GM23338 (cell line): ENCODE data around the gene MAPK7. TPM values are rescaled to one million over a fixed set of nuclear protein-coding genes. Genes with fewer than 3 reads are reported as not detected.

Experiments used
- ATAC-seq: fragments of 200-7000 bp; cut with Tn5 transposase; 3 replicates; pipeline ENCODE4 v1.9.1; 2020
- DNase-seq: peaks from one replicate; pipeline ENCODE4 v3.0.0-alpha.2; 2015; ENCODE audit warnings: low spot score
- H2AFZ ChIP-seq: fragments of 200-600 bp; sonication (generic); 2 replicates; pipeline ENCODE4 v1.8.0; 2016; ENCODE audit warnings: antibody characterized with exemption, mild to moderate bottlenecking, moderate library complexity
- H3F3A ChIP-seq: fragments of 200-600 bp; sonication (generic); replicated peaks from 2 replicates; pipeline ENCODE4 v1.8.0; 2017; ENCODE audit warnings: antibody characterized with exemption, mixed run types, low read depth
- H3K27ac ChIP-seq: fragments of 200-600 bp; sonication (generic); 2 replicates; pipeline ENCODE4 v1.6.1; 2016; ENCODE audit warnings: low read depth
- H3K27me3 ChIP-seq: fragments of 200-600 bp; sonication (generic); 2 replicates; pipeline ENCODE4 v1.8.0; 2016; ENCODE audit warnings: mild to moderate bottlenecking, mixed run types, moderate library complexity; ENCODE audit not compliant: insufficient read depth
- H3K36me3 ChIP-seq: fragments of 200-600 bp; sonication (generic); 2 replicates; pipeline ENCODE4 v1.8.0; 2016; ENCODE audit warnings: mild to moderate bottlenecking; ENCODE audit not compliant: insufficient read depth
- H3K4me1 ChIP-seq: fragments of 200-600 bp; sonication (generic); 2 replicates; pipeline ENCODE4 v1.8.0; 2016; ENCODE audit warnings: mild to moderate bottlenecking, moderate library complexity; ENCODE audit not compliant: insufficient read depth
- H3K4me2 ChIP-seq: fragments of 200-600 bp; sonication (generic); 2 replicates; pipeline ENCODE4 v1.7.1; 2017; ENCODE audit warnings: mixed run types
- H3K4me3 ChIP-seq: fragments of 200-600 bp; sonication (generic); 2 replicates; pipeline ENCODE4 v1.6.1; 2016; ENCODE audit warnings: mixed run types
- H3K79me2 ChIP-seq: fragments of 200-600 bp; sonication (generic); replicated peaks from 2 replicates; pipeline ENCODE4 v1.8.0; 2017; ENCODE audit warnings: mild to moderate bottlenecking; ENCODE audit not compliant: insufficient read depth
- H3K9me2 ChIP-seq: fragments of 200-600 bp; sonication (generic); 2 replicates; pipeline ENCODE4 v1.8.0; 2017; ENCODE audit not compliant: insufficient read depth
- H4K20me1 ChIP-seq: fragments of 200-600 bp; sonication (generic); replicated peaks from 2 replicates; pipeline ENCODE4 v1.8.0; 2017; ENCODE audit warnings: mild to moderate bottlenecking; ENCODE audit not compliant: insufficient read depth
- H3K27ac Mint-ChIP-seq: 2 replicates; pipeline ENCODE4 v1.8.0; 2020; ENCODE audit warnings: inconsistent platforms, mild to moderate bottlenecking, moderate library complexity, mixed read lengths
- H3K27me3 Mint-ChIP-seq: 3 replicates; pipeline ENCODE4 v1.8.0; 2022; ENCODE audit warnings: low read depth, mild to moderate bottlenecking, moderate library complexity, mixed read lengths, inconsistent platforms; ENCODE audit not compliant: insufficient read depth, poor library complexity
- H3K36me3 Mint-ChIP-seq: 3 replicates; pipeline ENCODE4 v1.8.0; 2021; ENCODE audit warnings: low read depth, mild to moderate bottlenecking, inconsistent platforms, moderate library complexity, mixed read lengths
- H3K4me1 Mint-ChIP-seq: 3 replicates; pipeline ENCODE4 v1.8.0; 2020; ENCODE audit warnings: mild to moderate bottlenecking, inconsistent platforms, mixed read lengths
- H3K4me3 Mint-ChIP-seq: 3 replicates; pipeline ENCODE4 v1.8.0; 2021; ENCODE audit warnings: moderate library complexity, mild to moderate bottlenecking, inconsistent platforms, mixed read lengths
- H3K9me3 Mint-ChIP-seq: 3 replicates; pipeline ENCODE4 v1.8.0; 2020; ENCODE audit warnings: moderate library complexity, mild to moderate bottlenecking, inconsistent platforms, mixed read lengths
- CREB1 ChIP-seq: fragments of 250-450 bp; sonication (Bioruptor Pico); IDR thresholded peaks from 2 replicates; pipeline ENCODE4 v1.5.0; 2020; ENCODE audit warnings: low read depth, mild to moderate bottlenecking, moderate library complexity
- CTCF ChIP-seq, 2 experiments: fragments of 200-600 bp in 1 of 2; sonication (generic) in 1 of 2; conservative IDR thresholded peaks; 2 replicates each; pipeline versions ENCODE4 v1.5.1 to v1.6.1; 2016 to 2017; ENCODE audit warnings: antibody characterized with exemption in 2 of 2, low read depth in 2 of 2, mild to moderate bottlenecking in 2 of 2, moderate library complexity in 1 of 2
- EZH2phosphoT487 ChIP-seq: fragments of 200-600 bp; sonication (generic); IDR thresholded peaks from one replicate; pipeline ENCODE4 v1.8.1; 2018; ENCODE audit warnings: antibody characterized with exemption; ENCODE audit not compliant: unreplicated experiment
- JUNB ChIP-seq: IDR thresholded peaks from one replicate; pipeline ENCODE4 v1.6.1; 2016; ENCODE audit warnings: antibody characterized with exemption; ENCODE audit not compliant: unreplicated experiment
- POLR2AphosphoS5 ChIP-seq: IDR thresholded peaks from 2 replicates; pipeline ENCODE4 v1.6.1; 2016; ENCODE audit warnings: antibody characterized with exemption, low read depth
- REST ChIP-seq: IDR thresholded peaks from one replicate; pipeline ENCODE4 v1.6.1; 2018; ENCODE audit warnings: antibody characterized with exemption; ENCODE audit not compliant: unreplicated experiment
- ZNF331 ChIP-seq: fragments of 250-450 bp; sonication (Bioruptor Pico); IDR thresholded peaks from 2 replicates; pipeline ENCODE4 v1.5.0; 2020; ENCODE audit warnings: low read depth, mild to moderate bottlenecking, moderate library complexity
- polyA plus RNA-seq: library from polyadenylated mRNA; unstranded; fragments of >200 nt; fragmentation: Nextera tagmentation; extraction: Ambion mirVana; gene quantifications from 2 replicates; pipeline ENCODE4 v1.2.1, GENCODE V29; 2016
- total RNA-seq: library from RNA; depleted of rRNA; stranded (reverse); fragments of >200 nt; shearing (Covaris generic); gene quantifications from 2 replicates; pipeline ENCODE4 v1.2.3, GENCODE V29; 2014
- TF ChIP-seq, protein P1 (sequence below): IDR thresholded peaks from 2 replicates; pipeline ENCODE4 v1.6.1; 2016; ENCODE audit warnings: antibody characterized with exemption

MAPK7 gene
- total and polyA plus RNA-seq, 2 experiments from 2014 or later, result 15.5 to 53.1 TPM

- peaks cover 7% of the 10 kb centered on the region for H3K27me3 Mint-ChIP-seq
These were observed 40.1 kb downstream of the MAPK7 start for GRCh38 chr17:19418251-19418992.

DNA sequence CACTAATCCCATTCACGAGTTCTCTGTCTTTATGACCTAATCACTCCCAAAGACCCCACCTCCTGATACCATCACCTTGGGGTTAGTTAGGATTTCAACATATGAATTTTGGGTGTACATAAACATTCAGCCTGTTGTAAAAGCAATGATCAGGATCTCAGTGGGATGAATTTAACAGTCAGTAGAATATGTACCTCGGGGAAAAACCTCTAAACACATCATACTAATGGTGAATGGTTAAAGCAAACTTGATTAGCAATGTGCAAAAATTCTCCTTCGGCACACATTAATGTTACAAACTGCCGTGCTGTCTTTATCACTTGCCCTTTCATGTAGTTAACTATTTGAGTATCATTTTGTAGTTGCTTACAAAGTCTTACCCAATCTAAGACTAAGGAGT lies 42.9 kb downstream of the MAPK7 start:
- no peaks in the 10 kb centered on the region; the same call in 2 of the 3 replicates for H3K36me3 Mint-ChIP-seq
- ATAC-seq, result no peak

More at GRCh38 chr17:19418251-19418992, 40.1 kb downstream of the MAPK7 start:
- H2AFZ ChIP-seq, result no peak overlapping the region
- H3K4me3 ChIP-seq, result no peak overlapping the region
- no peaks in the 10 kb centered on the region for H3K36me3 ChIP-seq
- no peak overlapping the region for H3K27ac ChIP-seq
- no peaks in the 10 kb centered on the region for H4K20me1 ChIP-seq
- no peaks in the 10 kb centered on the region for H3K79me2 ChIP-seq
- no peaks in the 10 kb centered on the region for H3K9me3 Mint-ChIP-seq
- H3K4me2 ChIP-seq, result no peak overlapping the region
- H3K9me2 ChIP-seq, result 0 out of 2 replicates have a peak, but pooled peaks cover 3% of the 10 kb centered on the region
- TF ChIP-seq POLR2AphosphoS5, result no peak
- H3K27ac Mint-ChIP-seq, result no peak overlapping the region
- H3K4me1 ChIP-seq, result no peaks in the 10 kb centered on the region; the same call in 1 of the 2 replicates
- no peaks in the 10 kb centered on the region; the same call in 2 of the 3 replicates for H3K36me3 Mint-ChIP-seq
- H3K4me3 Mint-ChIP-seq, result no peak overlapping the region
- H3F3A ChIP-seq, result 0 out of 2 replicates have a peak, but pooled peaks cover 2% of the 10 kb centered on the region
- 0 out of 3 replicates have a peak, but pooled peaks have one; percentile 22 for ATAC-seq
- no peaks in the 10 kb centered on the region for H3K4me1 Mint-ChIP-seq
- no peak for DNase-seq
- no peaks in the 10 kb centered on the region for H3K27me3 ChIP-seq

GRCh38 chr17:19421926-19422325 lies 43.6 kb downstream of the MAPK7 start:
- Mint-ChIP-seq H3K27me3 (peaks cover 7% of the 10 kb centered on the region), H3K36me3 (no peaks in the 10 kb centered on the region; the same call in 2 of the 3 replicates), H3K4me1 (peaks cover 9% of the 10 kb centered on the region), H3K9me3 (no peaks in the 10 kb centered on the region; the same call in 2 of the 3 replicates), H3K4me3 (no peak overlapping the region), H3K27ac (no peak overlapping the region)
- Histone ChIP-seq H3K9me2 (0 out of 2 replicates have a peak, but pooled peaks cover 3% of the 10 kb centered on the region), H2AFZ (no peak overlapping the region), H3K27me3 (no peaks in the 10 kb centered on the region), H3K36me3 (no peaks in the 10 kb centered on the region), H3K27ac (no peak overlapping the region), H3F3A (0 out of 2 replicates have a peak, but pooled peaks cover 2% of the 10 kb centered on the region), H3K79me2 (no peaks in the 10 kb centered on the region), H3K4me2 (no peak overlapping the region), H3K4me1 (peaks cover 9% of the 10 kb centered on the region), H4K20me1 (no peaks in the 10 kb centered on the region), H3K4me3 (no peak overlapping the region)
- DNase-seq, result no peak
- no peak for ATAC-seq
- TF ChIP-seq JUNB, result no peak
- TF ChIP-seq CREB1, result no peak
- TF ChIP-seq, protein P1, sequence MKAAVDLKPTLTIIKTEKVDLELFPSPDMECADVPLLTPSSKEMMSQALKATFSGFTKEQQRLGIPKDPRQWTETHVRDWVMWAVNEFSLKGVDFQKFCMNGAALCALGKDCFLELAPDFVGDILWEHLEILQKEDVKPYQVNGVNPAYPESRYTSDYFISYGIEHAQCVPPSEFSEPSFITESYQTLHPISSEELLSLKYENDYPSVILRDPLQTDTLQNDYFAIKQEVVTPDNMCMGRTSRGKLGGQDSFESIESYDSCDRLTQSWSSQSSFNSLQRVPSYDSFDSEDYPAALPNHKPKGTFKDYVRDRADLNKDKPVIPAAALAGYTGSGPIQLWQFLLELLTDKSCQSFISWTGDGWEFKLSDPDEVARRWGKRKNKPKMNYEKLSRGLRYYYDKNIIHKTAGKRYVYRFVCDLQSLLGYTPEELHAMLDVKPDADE, result no peak
- no peak for TF ChIP-seq REST
- no peak for TF ChIP-seq POLR2AphosphoS5
- no peak for TF ChIP-seq EZH2phosphoT487

More for the DNA sequence above, 42.9 kb downstream of the MAPK7 start:
- Histone ChIP-seq H3K9me2 (0 out of 2 replicates have a peak, but pooled peaks cover 3% of the 10 kb centered on the region), H3K4me3 (no peak overlapping the region), H3K4me2 (no peak overlapping the region), H3K27ac (no peak overlapping the region), H3F3A (0 out of 2 replicates have a peak, but pooled peaks cover 2% of the 10 kb centered on the region), H3K27me3 (no peaks in the 10 kb centered on the region), H3K4me1 (peaks cover 2% of the 10 kb centered on the region), H2AFZ (peak overlapping the region; percentile 21; the same call in 1 of the 2 replicates), H3K79me2 (no peaks in the 10 kb centered on the region), H4K20me1 (no peaks in the 10 kb centered on the region), H3K36me3 (no peaks in the 10 kb centered on the region)
- H3K4me1 Mint-ChIP-seq, result peaks cover 2% of the 10 kb centered on the region
- no peaks in the 10 kb centered on the region; the same call in 2 of the 3 replicates for H3K9me3 Mint-ChIP-seq
- peaks cover 7% of the 10 kb centered on the region for H3K27me3 Mint-ChIP-seq
- TF ChIP-seq CTCF (conservative IDR thresholded peaks at IDR 0.05; ENCODE audit: low read depth in 2 of 2) (no peak), JUNB (no peak), ZNF331 (no peak)
- H3K4me3 Mint-ChIP-seq, result no peak overlapping the region
- no peak for DNase-seq
- no peak overlapping the region for H3K27ac Mint-ChIP-seq
